AML-193 (cell line): ENCODE measurements around the gene SANBR.

Experiments used
- DNase-seq, 2 experiments: peaks; one replicate each; lab custom pipeline; 2025; lab: John Stamatoyannopoulos, UW

SANBR gene

DNA sequence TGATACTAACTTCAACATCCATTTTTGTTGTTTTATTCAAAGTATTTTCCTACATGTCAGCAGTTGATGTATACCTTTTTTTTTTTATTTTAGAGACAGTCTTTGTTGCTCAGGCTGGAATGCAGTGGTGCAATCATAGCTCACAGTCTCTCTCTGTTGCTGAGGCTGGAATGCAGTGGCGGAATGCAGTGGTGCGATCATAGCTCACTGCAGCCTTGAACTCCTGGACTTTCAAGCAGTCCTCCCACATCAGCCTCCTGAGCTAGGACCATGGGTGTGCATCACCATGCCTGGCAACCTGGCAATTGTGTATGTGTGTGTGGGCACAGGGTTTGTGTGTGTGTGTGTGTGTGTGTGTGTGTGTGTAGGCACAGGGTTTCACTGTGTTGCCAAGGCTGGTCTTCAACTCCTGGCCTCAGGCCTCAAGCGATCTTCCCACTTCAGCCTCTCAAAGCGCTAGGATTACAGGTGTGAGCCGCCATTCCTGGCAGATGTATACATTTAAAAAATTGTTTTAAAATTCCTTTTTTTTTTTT lies 24.8 kb downstream of the SANBR start:
- DNase-seq, result no peak

DNA sequence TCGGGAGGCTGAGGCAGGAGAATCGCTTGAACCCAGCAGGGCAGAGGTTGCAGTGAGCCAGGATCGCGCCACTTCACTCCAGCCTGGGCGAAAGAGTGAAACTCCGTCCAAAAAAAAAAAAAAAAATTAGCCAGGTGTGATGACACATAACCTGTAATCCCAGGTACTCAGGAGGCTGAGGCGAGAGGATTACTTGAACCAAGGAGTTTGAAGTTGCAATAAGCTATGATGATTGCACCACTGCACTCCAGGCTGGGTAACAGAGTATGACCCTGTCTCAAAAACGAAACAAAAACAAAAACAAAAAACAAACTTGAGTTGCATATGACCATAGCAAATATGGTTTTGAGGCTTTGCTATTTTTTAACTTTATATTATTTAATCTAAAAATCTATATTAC lies 25.8 kb downstream of the SANBR start:
- DNase-seq, result no peak

DNA sequence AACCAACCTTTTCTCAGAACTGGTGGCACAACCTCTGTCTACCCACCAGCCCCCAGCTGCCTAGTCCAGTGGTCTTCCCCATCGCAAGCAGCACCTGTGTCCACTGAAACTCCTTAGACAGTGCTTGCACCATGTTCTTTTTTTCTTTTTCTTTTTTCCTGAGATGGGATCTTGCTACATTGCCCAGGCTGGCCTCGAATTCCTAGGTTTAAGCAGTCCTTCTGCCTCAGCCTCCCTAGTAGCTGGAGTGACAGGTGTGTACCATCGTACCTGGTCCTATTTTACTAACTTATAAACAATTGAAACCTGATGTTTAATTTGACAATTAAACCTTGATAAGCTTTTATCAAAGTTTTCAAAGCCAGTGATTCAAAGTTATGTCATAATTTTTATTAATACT lies 30.8 kb downstream of the SANBR start:
- no peak for DNase-seq

DNA sequence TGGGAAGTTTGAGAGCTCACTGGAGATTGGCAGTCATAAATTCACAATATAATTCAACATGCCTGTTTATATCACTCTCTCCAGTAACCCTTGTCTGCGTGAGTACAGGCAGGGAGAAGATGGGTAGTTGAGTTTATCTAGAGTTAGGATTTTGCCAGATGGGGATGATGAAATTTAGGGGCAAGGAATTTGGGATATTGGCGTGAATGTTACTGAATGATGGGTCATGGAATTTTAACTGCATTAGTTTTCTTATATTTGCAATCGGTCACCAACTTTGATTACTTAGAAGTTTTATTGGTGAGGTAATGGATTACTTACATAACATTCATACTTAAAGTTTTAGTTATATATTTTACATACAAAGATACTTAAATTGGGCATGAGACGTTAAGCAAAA lies 35.1 kb downstream of the SANBR start:
- DNase-seq, result no peak

DNA sequence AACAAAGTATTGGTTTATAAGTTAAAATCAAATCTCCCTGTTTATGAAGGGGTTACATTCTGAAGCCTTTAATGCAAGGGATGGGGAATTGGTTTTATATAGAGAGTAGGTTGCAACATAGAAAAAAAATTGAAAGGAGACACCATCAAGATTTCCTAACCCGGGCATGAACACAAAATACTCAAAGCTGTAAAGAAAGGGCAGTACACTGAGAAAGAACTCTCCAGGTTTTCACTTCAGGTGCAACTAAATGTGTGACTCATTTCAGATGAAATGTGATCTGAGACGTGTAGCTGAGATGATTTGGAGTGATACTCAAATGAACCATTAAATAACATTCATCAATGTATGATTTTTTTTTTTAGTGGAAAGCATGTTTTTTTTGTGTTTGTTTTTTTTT lies 43.6 kb downstream of the SANBR start:
- no peak for DNase-seq

DNA sequence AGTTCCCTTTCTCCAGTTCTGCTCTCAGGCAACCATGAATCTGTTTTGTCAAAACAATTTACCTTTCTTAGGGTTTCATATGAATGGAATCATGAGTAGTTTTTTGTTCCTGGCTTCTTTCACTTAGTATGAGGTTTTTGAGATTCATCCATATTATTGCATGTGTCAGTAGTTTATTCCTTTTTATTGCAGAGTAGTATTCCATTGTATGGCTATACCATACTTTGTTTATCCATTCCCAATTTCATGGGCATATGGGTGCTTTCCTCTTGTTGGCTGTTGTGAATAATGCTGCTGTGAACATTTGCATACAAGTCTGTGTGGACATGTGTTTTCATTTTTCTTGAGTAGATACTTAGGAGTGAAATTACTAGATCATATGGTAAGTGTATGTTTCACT lies 46.0 kb downstream of the SANBR start:
- no peak for DNase-seq

DNA sequence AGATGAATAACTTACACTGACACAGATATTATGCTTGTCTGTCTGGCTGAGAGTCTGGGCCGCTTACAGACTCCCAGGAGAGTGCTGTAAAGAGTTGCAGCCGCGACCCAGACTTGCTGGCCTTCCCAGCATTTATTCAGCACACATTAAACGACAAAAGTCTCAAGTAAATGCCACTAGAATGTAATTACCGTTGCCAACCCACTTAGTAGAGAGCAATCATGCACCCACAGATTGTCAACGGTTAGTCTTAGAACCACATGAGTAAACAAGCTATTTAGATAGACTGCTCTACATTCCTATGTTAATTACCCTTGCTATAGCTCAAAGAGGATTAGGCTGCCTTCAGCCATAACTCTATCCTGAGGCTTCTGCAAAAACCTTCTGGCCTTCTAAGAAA lies 48.5 kb downstream of the SANBR start:
- DNase-seq, result no peak
